ENCODE data around the gene NEURL1B.

DNA sequence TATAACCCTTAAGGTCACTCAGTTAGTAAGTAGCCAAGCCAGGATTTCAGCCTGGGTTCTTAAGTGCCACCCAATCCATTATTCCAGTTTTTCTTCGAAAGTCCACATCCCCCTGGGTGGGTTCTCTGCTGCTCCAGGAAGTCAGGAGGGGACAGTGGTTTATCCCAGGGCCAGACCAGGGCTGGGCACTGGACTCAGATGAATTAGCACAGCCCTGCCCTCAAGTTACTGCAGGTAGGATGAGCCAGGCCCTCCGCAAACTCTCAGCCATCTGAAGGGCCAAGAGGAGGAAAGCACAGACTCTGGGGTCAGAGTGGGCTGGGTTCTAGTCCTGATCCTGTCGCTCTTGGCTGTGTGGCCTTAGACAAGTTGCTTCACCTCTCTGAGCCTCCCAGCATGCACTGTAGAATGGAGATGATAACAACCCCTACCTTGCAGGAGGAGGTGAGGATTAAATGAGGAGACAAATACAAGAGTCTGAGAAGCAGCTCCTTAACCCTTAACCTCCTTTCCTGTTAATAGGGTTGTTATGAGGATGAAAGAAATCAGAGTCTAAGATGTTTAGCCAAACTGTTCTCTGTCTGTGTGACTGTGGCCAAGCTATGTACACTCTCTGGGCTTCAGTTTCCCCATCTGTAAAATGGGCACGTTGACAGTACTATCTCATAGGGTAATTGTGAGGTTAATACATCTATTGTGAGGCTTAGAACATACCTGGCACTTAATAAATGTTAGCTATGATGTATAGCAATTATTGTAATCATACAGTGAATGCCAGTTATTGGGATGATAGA is 6.8 kb upstream of the NEURL1B start:
- TF ChIP-seq, protein P1, sequence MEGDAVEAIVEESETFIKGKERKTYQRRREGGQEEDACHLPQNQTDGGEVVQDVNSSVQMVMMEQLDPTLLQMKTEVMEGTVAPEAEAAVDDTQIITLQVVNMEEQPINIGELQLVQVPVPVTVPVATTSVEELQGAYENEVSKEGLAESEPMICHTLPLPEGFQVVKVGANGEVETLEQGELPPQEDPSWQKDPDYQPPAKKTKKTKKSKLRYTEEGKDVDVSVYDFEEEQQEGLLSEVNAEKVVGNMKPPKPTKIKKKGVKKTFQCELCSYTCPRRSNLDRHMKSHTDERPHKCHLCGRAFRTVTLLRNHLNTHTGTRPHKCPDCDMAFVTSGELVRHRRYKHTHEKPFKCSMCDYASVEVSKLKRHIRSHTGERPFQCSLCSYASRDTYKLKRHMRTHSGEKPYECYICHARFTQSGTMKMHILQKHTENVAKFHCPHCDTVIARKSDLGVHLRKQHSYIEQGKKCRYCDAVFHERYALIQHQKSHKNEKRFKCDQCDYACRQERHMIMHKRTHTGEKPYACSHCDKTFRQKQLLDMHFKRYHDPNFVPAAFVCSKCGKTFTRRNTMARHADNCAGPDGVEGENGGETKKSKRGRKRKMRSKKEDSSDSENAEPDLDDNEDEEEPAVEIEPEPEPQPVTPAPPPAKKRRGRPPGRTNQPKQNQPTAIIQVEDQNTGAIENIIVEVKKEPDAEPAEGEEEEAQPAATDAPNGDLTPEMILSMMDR (IDR thresholded peaks at IDR 0.05): no peak
- TF ChIP-seq POLR2A (IDR thresholded peaks at IDR 0.05): no peak
